ENCODE measurements around the gene TEAD1. TPM values are rescaled to one million over a fixed set of nuclear protein-coding genes. Genes with fewer than 3 reads are reported as not detected.

TEAD1 gene
- total and polyA plus RNA-seq, 2 experiments from 2014 or later, result 24.5 to 103 TPM

DNA sequence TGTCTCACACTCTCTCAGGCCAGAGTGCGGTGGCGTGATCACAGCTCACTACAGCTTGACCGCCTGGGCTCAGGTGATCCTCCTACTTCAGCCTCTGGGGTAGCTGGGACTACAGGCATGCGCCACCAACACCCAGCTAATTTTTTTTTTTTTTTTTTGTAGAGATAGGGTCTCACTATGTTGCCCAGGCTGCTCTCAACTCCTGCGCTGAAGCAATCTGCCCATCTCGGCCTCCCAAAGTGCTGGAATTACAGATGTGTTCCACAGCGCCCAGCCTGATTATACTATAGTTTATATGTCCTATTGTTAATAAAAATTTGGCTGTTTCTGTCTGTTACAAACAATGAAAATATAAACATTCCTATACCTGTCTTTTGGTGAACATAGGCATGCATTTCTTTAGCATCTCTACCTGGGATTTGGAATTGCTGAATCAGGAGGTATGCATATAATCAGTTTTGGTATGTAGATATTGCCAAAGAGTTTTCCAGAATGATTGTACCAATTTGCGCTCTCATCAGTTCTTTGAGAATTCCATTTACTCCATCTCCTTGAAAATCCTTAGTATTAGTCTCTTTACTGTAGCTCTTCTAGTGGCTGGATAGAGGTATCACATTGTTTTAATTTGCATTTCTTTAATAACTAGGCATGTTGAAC, 78.8 kb downstream of the TEAD1 start:
- Mint-ChIP-seq H3K27ac (peak overlapping the region; percentile 49; the same call in 1 of the 2 replicates), H3K27me3 (ENCODE audit: insufficient read depth, low read depth, poor library complexity) (peaks cover 5% of the 10 kb centered on the region), H3K4me1 (peaks cover 80% of the 10 kb centered on the region), H3K36me3 (ENCODE audit: low read depth) (no peaks in the 10 kb centered on the region), H3K9me3 (no peaks in the 10 kb centered on the region), H3K4me3 (no peak overlapping the region)
- ATAC-seq (no peak), DNase-seq (ENCODE audit: low spot score) (no peak)
- H3F3A ChIP-seq (replicated peaks; ENCODE audit: low read depth), result no peaks in the 10 kb centered on the region
- H3K27ac ChIP-seq (ENCODE audit: low read depth), result no peak overlapping the region
- H3K79me2 ChIP-seq (replicated peaks; ENCODE audit: insufficient read depth), result peaks cover 100% of the 10 kb centered on the region
- H3K36me3 ChIP-seq (ENCODE audit: insufficient read depth), result no peaks in the 10 kb centered on the region
- peaks cover 28% of the 10 kb centered on the region for H4K20me1 ChIP-seq (replicated peaks; ENCODE audit: insufficient read depth)
- no peaks in the 10 kb centered on the region for H3K27me3 ChIP-seq (ENCODE audit: insufficient read depth)
- H3K4me1 ChIP-seq (ENCODE audit: insufficient read depth), result peaks cover 78% of the 10 kb centered on the region
- TF ChIP-seq JUNB (IDR thresholded peaks at IDR 0.05; ENCODE audit: unreplicated experiment) (no peak), CREB1 (CRISPR knock-in tag; IDR thresholded peaks at IDR 0.05; ENCODE audit: low read depth) (no peak), EZH2 (IDR thresholded peaks at IDR 0.05; ENCODE audit: low read depth, unreplicated experiment) (no peak)
- TF ChIP-seq, protein P1, sequence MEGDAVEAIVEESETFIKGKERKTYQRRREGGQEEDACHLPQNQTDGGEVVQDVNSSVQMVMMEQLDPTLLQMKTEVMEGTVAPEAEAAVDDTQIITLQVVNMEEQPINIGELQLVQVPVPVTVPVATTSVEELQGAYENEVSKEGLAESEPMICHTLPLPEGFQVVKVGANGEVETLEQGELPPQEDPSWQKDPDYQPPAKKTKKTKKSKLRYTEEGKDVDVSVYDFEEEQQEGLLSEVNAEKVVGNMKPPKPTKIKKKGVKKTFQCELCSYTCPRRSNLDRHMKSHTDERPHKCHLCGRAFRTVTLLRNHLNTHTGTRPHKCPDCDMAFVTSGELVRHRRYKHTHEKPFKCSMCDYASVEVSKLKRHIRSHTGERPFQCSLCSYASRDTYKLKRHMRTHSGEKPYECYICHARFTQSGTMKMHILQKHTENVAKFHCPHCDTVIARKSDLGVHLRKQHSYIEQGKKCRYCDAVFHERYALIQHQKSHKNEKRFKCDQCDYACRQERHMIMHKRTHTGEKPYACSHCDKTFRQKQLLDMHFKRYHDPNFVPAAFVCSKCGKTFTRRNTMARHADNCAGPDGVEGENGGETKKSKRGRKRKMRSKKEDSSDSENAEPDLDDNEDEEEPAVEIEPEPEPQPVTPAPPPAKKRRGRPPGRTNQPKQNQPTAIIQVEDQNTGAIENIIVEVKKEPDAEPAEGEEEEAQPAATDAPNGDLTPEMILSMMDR (conservative IDR thresholded peaks at IDR 0.05; ENCODE audit: low read depth in 2 of 2), result 0 out of 4 replicates have a peak, but pooled peaks of 1 of the 2 experiments have one; percentile 12
- H3K4me2 ChIP-seq, result no peak overlapping the region
- H3K4me3 ChIP-seq, result no peak overlapping the region
- H3K9me2 ChIP-seq (ENCODE audit: insufficient read depth), result no peaks in the 10 kb centered on the region
- no peak overlapping the region for H2AFZ ChIP-seq

DNA sequence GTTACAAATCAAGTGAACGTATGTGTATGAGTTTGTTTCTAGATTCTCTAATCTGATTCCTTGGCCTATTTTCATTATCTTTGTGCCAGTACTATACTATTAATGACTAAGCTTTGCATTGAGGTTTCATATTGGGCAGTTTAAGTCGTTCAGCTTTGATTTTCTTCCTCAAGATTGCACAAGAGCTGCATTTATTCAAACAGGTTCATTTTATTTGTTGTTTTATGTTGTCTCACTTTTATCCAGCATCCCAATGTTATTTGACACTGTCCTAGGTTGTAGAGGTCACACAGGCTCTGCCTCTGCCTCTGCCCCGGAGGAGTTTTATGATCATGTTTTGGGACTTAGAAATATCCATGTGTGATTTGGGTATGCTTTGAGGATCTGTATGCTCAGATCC, 79.8 kb downstream of the TEAD1 start:
- Histone ChIP-seq H3K4me3 (no peak overlapping the region), H3K4me1 (ENCODE audit: insufficient read depth) (peaks cover 69% of the 10 kb centered on the region), H3F3A (replicated peaks; ENCODE audit: low read depth) (no peaks in the 10 kb centered on the region), H3K27ac (ENCODE audit: low read depth) (peak overlapping the region; percentile 32; the same call in 1 of the 2 replicates), H3K79me2 (replicated peaks; ENCODE audit: insufficient read depth) (peaks cover 100% of the 10 kb centered on the region), H3K36me3 (ENCODE audit: insufficient read depth) (no peaks in the 10 kb centered on the region), H3K27me3 (ENCODE audit: insufficient read depth) (no peaks in the 10 kb centered on the region), H3K4me2 (no peak overlapping the region), H4K20me1 (replicated peaks; ENCODE audit: insufficient read depth) (peaks cover 32% of the 10 kb centered on the region), H3K9me2 (ENCODE audit: insufficient read depth) (no peaks in the 10 kb centered on the region), H2AFZ (no peak overlapping the region)
- Mint-ChIP-seq H3K27me3 (ENCODE audit: insufficient read depth, low read depth, poor library complexity) (peaks cover 3% of the 10 kb centered on the region), H3K4me1 (peaks cover 70% of the 10 kb centered on the region), H3K27ac (peak overlapping the region; percentile 7), H3K4me3 (no peak overlapping the region), H3K9me3 (no peaks in the 10 kb centered on the region), H3K36me3 (ENCODE audit: low read depth) (no peaks in the 10 kb centered on the region)
- ATAC-seq (no peak), DNase-seq (ENCODE audit: low spot score) (no peak)
- TF ChIP-seq, protein P1 (conservative IDR thresholded peaks at IDR 0.05; ENCODE audit: low read depth in 2 of 2), result no peak
